ENCODE measurements around the gene KSR2. TPM values are rescaled to one million over a fixed set of nuclear protein-coding genes. Genes with fewer than 3 reads are reported as not detected.

The KSR2 gene
- total and polyA plus RNA-seq, 2 of the 13 experiments (the other 11 are each of a cell fraction or from before 2014, with no cell fraction given), result 0.02 TPM; not detected in 1

DNA sequence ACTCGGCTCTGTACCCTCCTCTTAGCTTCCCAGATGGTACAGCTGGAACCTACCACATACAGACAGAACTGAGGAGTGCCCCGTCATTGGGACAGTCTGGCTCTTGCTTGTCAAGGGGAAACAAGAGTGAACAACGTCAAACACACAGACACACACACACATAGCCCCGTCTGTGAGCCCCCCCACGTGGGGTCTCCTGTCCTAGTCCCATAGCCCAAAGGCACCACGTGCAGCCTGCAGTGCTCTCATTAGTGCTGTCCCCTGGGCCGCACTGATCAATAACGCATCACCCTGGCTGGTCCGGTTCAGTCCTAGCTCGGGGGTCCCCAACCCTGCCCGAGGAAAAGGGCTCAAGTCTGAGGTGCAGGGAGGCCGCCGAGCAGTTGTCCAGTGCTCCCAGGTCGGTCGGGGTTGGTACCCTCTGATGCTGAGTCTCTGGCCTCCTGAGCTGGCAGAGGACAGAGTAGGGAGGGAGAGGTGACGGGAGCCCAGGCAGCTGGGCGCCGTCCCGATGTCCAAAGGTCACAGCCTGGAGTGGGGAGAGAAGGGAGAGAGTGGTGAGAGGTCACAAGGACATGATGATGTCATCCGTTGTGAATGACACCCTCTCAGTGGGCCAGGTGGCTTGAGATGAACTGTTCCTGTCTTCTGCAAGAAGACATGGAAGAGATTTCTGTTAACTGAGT, 502.0 kb downstream of the KSR2 start (continued):
- TF ChIP-seq HDAC1 (CRISPR knock-in tag; IDR thresholded peaks at IDR 0.05), result 0 out of 2 replicates have a peak, but pooled peaks have one; percentile 24
- TF ChIP-seq, protein P1, sequence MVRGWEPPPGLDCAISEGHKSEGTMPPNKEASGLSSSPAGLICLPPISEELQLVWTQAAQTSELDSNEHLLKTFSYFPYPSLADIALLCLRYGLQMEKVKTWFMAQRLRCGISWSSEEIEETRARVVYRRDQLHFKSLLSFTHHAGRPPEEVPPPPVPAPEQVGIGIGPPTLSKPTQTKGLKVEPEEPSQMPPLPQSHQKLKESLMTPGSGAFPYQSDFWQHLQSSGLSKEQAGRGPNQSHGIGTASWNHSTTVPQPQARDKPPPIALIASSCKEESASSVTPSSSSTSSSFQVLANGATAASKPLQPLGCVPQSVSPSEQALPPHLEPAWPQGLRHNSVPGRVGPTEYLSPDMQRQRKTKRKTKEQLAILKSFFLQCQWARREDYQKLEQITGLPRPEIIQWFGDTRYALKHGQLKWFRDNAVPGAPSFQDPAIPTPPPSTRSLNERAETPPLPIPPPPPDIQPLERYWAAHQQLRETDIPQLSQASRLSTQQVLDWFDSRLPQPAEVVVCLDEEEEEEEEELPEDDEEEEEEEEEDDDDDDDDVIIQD (CRISPR knock-in tag; IDR thresholded peaks at IDR 0.05; ENCODE audit: low read depth), result peak; percentile 67; the same call in 1 of the 2 replicates
- TF ChIP-seq, protein P2, sequence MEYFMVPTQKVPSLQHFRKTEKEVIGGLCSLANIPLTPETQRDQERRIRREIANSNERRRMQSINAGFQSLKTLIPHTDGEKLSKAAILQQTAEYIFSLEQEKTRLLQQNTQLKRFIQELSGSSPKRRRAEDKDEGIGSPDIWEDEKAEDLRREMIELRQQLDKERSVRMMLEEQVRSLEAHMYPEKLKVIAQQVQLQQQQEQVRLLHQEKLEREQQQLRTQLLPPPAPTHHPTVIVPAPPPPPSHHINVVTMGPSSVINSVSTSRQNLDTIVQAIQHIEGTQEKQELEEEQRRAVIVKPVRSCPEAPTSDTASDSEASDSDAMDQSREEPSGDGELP (IDR thresholded peaks at IDR 0.05; ENCODE audit: borderline replicate concordance, low read depth), result peak; percentile 64; the same call in 1 of the 2 replicates
- peak; percentile 85 for TF ChIP-seq ESRRA (CRISPR knock-in tag; IDR thresholded peaks at IDR 0.05; ENCODE audit: low read depth)
- TF ChIP-seq CAMTA2 (CRISPR knock-in tag; IDR thresholded peaks at IDR 0.05; ENCODE audit: borderline replicate concordance), result no peak
- no peak for TF ChIP-seq KAT7 (CRISPR knock-in tag; IDR thresholded peaks at IDR 0.05; ENCODE audit: borderline replicate concordance)
- TF ChIP-seq CREB1 (IDR thresholded peaks at IDR 0.05), result peak; percentile 87
- TF ChIP-seq CREB1 (CRISPR knock-in tag; IDR thresholded peaks at IDR 0.05), result 0 out of 2 replicates have a peak, but pooled peaks have one; percentile 42
- 0 out of 2 replicates have a peak, but pooled peaks have one; percentile 24 for TF ChIP-seq ZNF292 (CRISPR knock-in tag; IDR thresholded peaks at IDR 0.05; ENCODE audit: borderline replicate concordance, low read depth)
- TF ChIP-seq, protein P3, sequence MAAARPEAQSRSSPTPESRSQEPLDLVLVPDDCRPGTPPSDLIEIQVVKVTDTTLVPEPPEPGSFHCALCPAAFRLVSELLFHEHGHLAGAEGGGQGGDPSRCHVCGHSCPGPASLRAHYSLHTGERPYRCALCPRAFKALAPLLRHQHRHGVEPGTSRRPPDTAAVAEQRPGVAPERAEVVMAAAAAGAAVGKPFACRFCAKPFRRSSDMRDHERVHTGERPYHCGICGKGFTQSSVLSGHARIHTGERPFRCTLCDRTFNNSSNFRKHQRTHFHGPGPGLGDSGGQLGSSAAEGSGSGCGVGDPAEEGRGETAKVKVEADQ (CRISPR knock-in tag; IDR thresholded peaks at IDR 0.05; ENCODE audit: borderline replicate concordance), result no peak
- TF ChIP-seq, protein P4, sequence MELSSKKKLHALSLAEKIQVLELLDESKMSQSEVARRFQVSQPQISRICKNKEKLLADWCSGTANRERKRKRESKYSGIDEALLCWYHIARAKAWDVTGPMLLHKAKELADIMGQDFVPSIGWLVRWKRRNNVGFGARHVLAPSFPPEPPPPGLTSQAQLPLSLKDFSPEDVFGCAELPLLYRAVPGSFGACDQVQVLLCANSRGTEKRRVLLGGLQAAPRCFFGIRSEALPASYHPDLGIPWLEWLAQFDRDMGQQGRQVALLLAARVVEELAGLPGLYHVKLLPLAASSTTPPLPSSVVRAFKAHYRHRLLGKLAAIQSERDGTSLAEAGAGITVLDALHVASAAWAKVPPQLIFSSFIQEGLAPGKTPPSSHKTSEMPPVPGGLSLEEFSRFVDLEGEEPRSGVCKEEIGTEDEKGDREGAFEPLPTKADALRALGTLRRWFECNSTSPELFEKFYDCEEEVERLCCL (CRISPR knock-in tag; IDR thresholded peaks at IDR 0.05; ENCODE audit: borderline replicate concordance), result no peak
- TF ChIP-seq, protein P5, sequence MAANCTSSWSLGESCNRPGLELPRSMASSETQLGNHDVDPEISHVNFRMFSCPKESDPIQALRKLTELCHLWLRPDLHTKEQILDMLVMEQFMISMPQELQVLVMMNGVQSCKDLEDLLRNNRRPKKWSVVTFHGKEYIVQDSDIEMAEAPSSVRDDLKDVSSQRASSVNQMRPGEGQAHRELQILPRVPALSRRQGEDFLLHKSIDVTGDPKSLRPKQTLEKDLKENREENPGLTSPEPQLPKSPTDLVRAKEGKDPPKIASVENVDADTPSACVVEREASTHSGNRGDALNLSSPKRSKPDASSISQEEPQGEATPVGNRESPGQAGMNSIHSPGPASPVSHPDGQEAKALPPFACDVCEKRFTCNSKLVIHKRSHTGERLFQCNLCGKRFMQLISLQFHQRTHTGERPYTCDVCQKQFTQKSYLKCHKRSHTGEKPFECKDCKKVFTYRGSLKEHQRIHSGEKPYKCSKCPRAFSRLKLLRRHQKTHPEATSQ (CRISPR knock-in tag; IDR thresholded peaks at IDR 0.05; ENCODE audit: borderline replicate concordance), result no peak
- peak; percentile 81; the same call in 1 of the 2 replicates for TF ChIP-seq JUN (CRISPR knock-in tag; IDR thresholded peaks at IDR 0.05)
- peak; percentile 72 for TF ChIP-seq RARA (CRISPR knock-in tag; IDR thresholded peaks at IDR 0.05)
- TF ChIP-seq, protein P6, sequence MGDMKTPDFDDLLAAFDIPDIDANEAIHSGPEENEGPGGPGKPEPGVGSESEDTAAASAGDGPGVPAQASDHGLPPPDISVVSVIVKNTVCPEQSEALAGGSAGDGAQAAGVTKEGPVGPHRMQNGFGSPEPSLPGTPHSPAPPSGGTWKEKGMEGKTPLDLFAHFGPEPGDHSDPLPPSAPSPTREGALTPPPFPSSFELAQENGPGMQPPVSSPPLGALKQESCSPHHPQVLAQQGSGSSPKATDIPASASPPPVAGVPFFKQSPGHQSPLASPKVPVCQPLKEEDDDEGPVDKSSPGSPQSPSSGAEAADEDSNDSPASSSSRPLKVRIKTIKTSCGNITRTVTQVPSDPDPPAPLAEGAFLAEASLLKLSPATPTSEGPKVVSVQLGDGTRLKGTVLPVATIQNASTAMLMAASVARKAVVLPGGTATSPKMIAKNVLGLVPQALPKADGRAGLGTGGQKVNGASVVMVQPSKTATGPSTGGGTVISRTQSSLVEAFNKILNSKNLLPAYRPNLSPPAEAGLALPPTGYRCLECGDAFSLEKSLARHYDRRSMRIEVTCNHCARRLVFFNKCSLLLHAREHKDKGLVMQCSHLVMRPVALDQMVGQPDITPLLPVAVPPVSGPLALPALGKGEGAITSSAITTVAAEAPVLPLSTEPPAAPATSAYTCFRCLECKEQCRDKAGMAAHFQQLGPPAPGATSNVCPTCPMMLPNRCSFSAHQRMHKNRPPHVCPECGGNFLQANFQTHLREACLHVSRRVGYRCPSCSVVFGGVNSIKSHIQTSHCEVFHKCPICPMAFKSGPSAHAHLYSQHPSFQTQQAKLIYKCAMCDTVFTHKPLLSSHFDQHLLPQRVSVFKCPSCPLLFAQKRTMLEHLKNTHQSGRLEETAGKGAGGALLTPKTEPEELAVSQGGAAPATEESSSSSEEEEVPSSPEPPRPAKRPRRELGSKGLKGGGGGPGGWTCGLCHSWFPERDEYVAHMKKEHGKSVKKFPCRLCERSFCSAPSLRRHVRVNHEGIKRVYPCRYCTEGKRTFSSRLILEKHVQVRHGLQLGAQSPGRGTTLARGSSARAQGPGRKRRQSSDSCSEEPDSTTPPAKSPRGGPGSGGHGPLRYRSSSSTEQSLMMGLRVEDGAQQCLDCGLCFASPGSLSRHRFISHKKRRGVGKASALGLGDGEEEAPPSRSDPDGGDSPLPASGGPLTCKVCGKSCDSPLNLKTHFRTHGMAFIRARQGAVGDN (CRISPR knock-in tag; IDR thresholded peaks at IDR 0.05), result peak; percentile 27; the same call in 1 of the 2 replicates
- TF ChIP-seq ZBTB21 (CRISPR knock-in tag; IDR thresholded peaks at IDR 0.05), result peak; percentile 72
- TF ChIP-seq KDM1A (CRISPR knock-in tag; IDR thresholded peaks at IDR 0.05), result no peak
- TF ChIP-seq CCAR2 (optimal IDR thresholded peaks at IDR 0.05; ENCODE audit: low read depth, low read length), result no peak
- TF ChIP-seq ZNF501 (CRISPR knock-in tag; IDR thresholded peaks at IDR 0.05), result no peak

Data from HepG2 (cell line).